Neural cell (in vitro differentiated cells): ENCODE data around the gene CACNA1C. TPM values are rescaled to one million over a fixed set of nuclear protein-coding genes. Genes with fewer than 3 reads are reported as not detected.

Experiments
- H2AFZ ChIP-seq: fragments of 200-600, 300-800 bp; sonication (generic), shearing (Covaris generic); 2 replicates; pipeline ENCODE4 v1.6.0; 2014; ENCODE audit warnings: low read depth, mild to moderate bottlenecking, antibody characterized with exemption, low read length, moderate library complexity
- H3F3A ChIP-seq: fragments of 200-600 bp; shearing (Covaris generic); 2 replicates; pipeline ENCODE4 v1.6.1; 2016; ENCODE audit warnings: mild to moderate bottlenecking, moderate library complexity, mixed read lengths, antibody characterized with exemption, low read length; ENCODE audit not compliant: insufficient read depth, poor library complexity, severe bottlenecking
- H3K27ac ChIP-seq: fragments of 200-600, 300-800 bp; sonication (generic), shearing (Covaris generic); 2 replicates; pipeline ENCODE4 v1.5.1; 2014; ENCODE audit warnings: mild to moderate bottlenecking, low read length, moderate library complexity
- H3K27me3 ChIP-seq: fragments of 300-800, 200-600 bp; sonication (generic), shearing (Covaris generic); 2 replicates; pipeline ENCODE4 v1.6.0; 2014; ENCODE audit warnings: mild to moderate bottlenecking, low read depth, low read length, moderate library complexity; ENCODE audit not compliant: insufficient read depth
- H3K36me3 ChIP-seq: fragments of 300-800, 200-600 bp; sonication (generic), shearing (Covaris generic); 2 replicates; pipeline ENCODE4 v1.5.1; 2014; ENCODE audit warnings: mild to moderate bottlenecking, antibody characterized with exemption, low read length, moderate library complexity; ENCODE audit not compliant: insufficient read depth
- H3K4me2 ChIP-seq: fragments of 300-800, 200-600 bp; sonication (generic), shearing (Covaris generic); 2 replicates; pipeline ENCODE4 v1.6.0; 2014; ENCODE audit warnings: mild to moderate bottlenecking, low read length
- H3K4me3 ChIP-seq: fragments of 300-800, 200-600 bp; sonication (generic), shearing (Covaris generic); 2 replicates; pipeline ENCODE4 v1.5.1; 2014; ENCODE audit warnings: mild to moderate bottlenecking, low read length, moderate library complexity
- H3K79me2 ChIP-seq: fragments of 200-600 bp; shearing (Covaris generic); replicated peaks from 2 replicates; pipeline ENCODE4 v1.6.0; 2014; ENCODE audit warnings: mild to moderate bottlenecking, low read length, moderate library complexity; ENCODE audit not compliant: insufficient read depth
- H3K9ac ChIP-seq: fragments of 300-800, 200-600 bp; sonication (generic), shearing (Covaris generic); 2 replicates; pipeline ENCODE4 v1.6.1; 2016; ENCODE audit warnings: mild to moderate bottlenecking, low read length, mixed read lengths
- H3K9me2 ChIP-seq: fragments of 200-600 bp; shearing (Covaris generic); 2 replicates; pipeline ENCODE4 v1.6.1; 2016; ENCODE audit warnings: mild to moderate bottlenecking, low read length, mixed read lengths; ENCODE audit not compliant: insufficient read depth
- H3K9me3 ChIP-seq: fragments of 200-600, 300-800 bp; sonication (generic), shearing (Covaris generic); 2 replicates; pipeline ENCODE4 v1.6.1; 2016; ENCODE audit warnings: mild to moderate bottlenecking, mixed run types, low read length, moderate library complexity, mixed read lengths
- H4K20me1 ChIP-seq: fragments of 200-600 bp; shearing (Covaris generic); 2 replicates; pipeline ENCODE4 v1.6.1; 2016; ENCODE audit warnings: mild to moderate bottlenecking, mixed run types; ENCODE audit not compliant: insufficient read depth
- CTCF ChIP-seq: fragments of 450-650 bp; IDR thresholded peaks from 2 replicates; pipeline ENCODE4 v1.5.1; 2014; ENCODE audit warnings: antibody characterized with exemption, mild to moderate bottlenecking, moderate library complexity; ENCODE audit not compliant: poor library complexity, severe bottlenecking
- EP300 ChIP-seq: fragments of 450-650 bp; conservative IDR thresholded peaks from 2 replicates; pipeline ENCODE4 v1.6.1; 2014; ENCODE audit warnings: antibody characterized with exemption, mild to moderate bottlenecking, moderate library complexity; ENCODE audit not compliant: poor library complexity, severe bottlenecking
- EZH2 ChIP-seq: fragments of 200-600, 300-800 bp; shearing (Covaris generic), sonication (generic); IDR thresholded peaks from 2 replicates; pipeline ENCODE4 v1.6.1; 2014; ENCODE audit warnings: antibody characterized with exemption, low read length, borderline replicate concordance, mild to moderate bottlenecking; ENCODE audit not compliant: insufficient read depth, poor library complexity, severe bottlenecking
- MXI1 ChIP-seq: fragments of 450-650 bp; conservative IDR thresholded peaks from 2 replicates; pipeline ENCODE4 v1.6.1; 2014; ENCODE audit warnings: antibody characterized with exemption, mild to moderate bottlenecking; ENCODE audit not compliant: poor library complexity, severe bottlenecking
- POLR2AphosphoS5 ChIP-seq: IDR thresholded peaks from 2 replicates; pipeline ENCODE4 v1.6.1; 2012
- RAD21 ChIP-seq: fragments of 450-650 bp; conservative IDR thresholded peaks from 2 replicates; pipeline ENCODE4 v1.6.1; 2014; ENCODE audit warnings: antibody characterized with exemption, mild to moderate bottlenecking, moderate library complexity
- SMC3 ChIP-seq: fragments of 450-650 bp; conservative IDR thresholded peaks from 2 replicates; pipeline ENCODE4 v1.6.1; 2014; ENCODE audit warnings: antibody characterized with exemption, mild to moderate bottlenecking, moderate library complexity; ENCODE audit not compliant: poor library complexity
- TAF1 ChIP-seq: IDR thresholded peaks from 2 replicates; pipeline ENCODE4 v1.6.1; 2012; ENCODE audit warnings: low read depth
- polyA plus RNA-seq: library from polyadenylated mRNA; depleted of rRNA; stranded (reverse); fragments of >200 nt; gene quantifications from 2 replicates; pipeline ENCODE4 v1.2.3, GENCODE V29; 2014
- TF ChIP-seq, protein P1 (sequence below): IDR thresholded peaks from 2 replicates; pipeline ENCODE4 v1.6.1; 2012; ENCODE audit warnings: borderline replicate concordance

Gene CACNA1C
- polyA plus RNA-seq, 1 donor from 2014 or later, result 9.7 TPM

DNA sequence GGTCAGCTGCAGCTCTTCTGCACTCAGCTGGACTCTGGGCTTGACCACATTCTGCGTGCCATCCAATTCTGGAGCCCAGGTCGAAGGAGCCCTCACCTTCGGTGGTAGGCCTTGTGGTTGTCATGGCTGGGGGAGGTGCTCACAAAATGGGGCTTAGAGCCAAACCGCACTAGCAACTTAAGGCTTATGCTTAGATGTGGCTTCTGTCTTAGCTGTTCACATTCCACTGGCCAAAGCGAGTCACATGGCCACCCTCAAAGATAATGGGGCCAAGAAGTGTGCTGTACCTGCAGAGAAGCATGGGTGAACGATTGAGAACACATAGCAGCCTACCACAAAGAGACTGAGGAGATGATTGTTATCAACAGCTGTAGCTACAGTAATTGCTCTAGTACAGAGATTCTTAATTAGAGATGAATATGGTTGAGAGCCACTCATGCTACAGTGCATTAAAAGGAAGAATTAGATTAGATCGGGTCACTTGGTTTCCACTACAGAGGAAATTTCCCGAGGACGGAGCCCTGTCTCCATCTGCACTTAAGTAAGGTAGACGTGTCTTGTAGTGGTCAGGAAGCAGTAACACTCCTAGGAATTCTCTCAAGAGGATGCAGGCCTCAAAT is 407.4 kb downstream of the CACNA1C start:
- Histone ChIP-seq H3K36me3 (no peaks in the 10 kb centered on the region), H3K9me2 (no peaks in the 10 kb centered on the region), H3F3A (no peaks in the 10 kb centered on the region), H3K4me2 (no peak overlapping the region), H3K9ac (no peak overlapping the region), H3K9me3 (no peaks in the 10 kb centered on the region), H3K79me2 (no peaks in the 10 kb centered on the region), H3K27ac (no peak overlapping the region), H3K4me3 (no peak overlapping the region), H3K27me3 (no peaks in the 10 kb centered on the region), H4K20me1 (no peaks in the 10 kb centered on the region), H2AFZ (no peak overlapping the region)
- no peak for TF ChIP-seq CTCF
- TF ChIP-seq EZH2, result no peak
- no peak for TF ChIP-seq TAF1
- TF ChIP-seq POLR2AphosphoS5, result no peak
- TF ChIP-seq SMC3, result no peak
- TF ChIP-seq RAD21, result no peak
- TF ChIP-seq MXI1, result no peak
- TF ChIP-seq, protein P1, sequence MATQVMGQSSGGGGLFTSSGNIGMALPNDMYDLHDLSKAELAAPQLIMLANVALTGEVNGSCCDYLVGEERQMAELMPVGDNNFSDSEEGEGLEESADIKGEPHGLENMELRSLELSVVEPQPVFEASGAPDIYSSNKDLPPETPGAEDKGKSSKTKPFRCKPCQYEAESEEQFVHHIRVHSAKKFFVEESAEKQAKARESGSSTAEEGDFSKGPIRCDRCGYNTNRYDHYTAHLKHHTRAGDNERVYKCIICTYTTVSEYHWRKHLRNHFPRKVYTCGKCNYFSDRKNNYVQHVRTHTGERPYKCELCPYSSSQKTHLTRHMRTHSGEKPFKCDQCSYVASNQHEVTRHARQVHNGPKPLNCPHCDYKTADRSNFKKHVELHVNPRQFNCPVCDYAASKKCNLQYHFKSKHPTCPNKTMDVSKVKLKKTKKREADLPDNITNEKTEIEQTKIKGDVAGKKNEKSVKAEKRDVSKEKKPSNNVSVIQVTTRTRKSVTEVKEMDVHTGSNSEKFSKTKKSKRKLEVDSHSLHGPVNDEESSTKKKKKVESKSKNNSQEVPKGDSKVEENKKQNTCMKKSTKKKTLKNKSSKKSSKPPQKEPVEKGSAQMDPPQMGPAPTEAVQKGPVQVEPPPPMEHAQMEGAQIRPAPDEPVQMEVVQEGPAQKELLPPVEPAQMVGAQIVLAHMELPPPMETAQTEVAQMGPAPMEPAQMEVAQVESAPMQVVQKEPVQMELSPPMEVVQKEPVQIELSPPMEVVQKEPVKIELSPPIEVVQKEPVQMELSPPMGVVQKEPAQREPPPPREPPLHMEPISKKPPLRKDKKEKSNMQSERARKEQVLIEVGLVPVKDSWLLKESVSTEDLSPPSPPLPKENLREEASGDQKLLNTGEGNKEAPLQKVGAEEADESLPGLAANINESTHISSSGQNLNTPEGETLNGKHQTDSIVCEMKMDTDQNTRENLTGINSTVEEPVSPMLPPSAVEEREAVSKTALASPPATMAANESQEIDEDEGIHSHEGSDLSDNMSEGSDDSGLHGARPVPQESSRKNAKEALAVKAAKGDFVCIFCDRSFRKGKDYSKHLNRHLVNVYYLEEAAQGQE, result no peak
- no peak for TF ChIP-seq EP300

- Histone ChIP-seq H3K4me2 (no peak overlapping the region), H3K9me2 (no peaks in the 10 kb centered on the region), H3F3A (no peaks in the 10 kb centered on the region), H3K36me3 (no peaks in the 10 kb centered on the region), H3K9ac (no peak overlapping the region), H3K4me3 (no peak overlapping the region), H3K27me3 (no peaks in the 10 kb centered on the region), H3K9me3 (no peaks in the 10 kb centered on the region), H3K79me2 (no peaks in the 10 kb centered on the region), H2AFZ (no peak overlapping the region), H3K27ac (no peak overlapping the region), H4K20me1 (no peaks in the 10 kb centered on the region)
- TF ChIP-seq EP300 (no peak), CTCF (no peak)
- TF ChIP-seq, protein P1, result no peak
These were observed 408.3 kb downstream of the CACNA1C start for GRCh38 chr12:2461046-2461445.
